TTC549 (cell line): ENCODE results near the gene CCDC177.

Source experiments
- FAIRE-seq: peaks from 2 replicates; lab custom pipeline; 2012; peaks lifted over from hg19 to GRCh38; lab: Jason Lieb, UNC

CCDC177 gene

GRCh38 chr14:69574263-69574953 is at the start of gene CCDC177:
Gene CCDC177, minus strand, starts transcription at chr14:69574871. Its CDS starts 1,249 bp downstream, at chr14:69573622.
- FAIRE-seq: no peak

GRCh38 chr14:69624136-69624535 is 49.5 kb upstream of the CCDC177 start:
- FAIRE-seq: no peak

- FAIRE-seq: no peak
These were observed 46.3 kb upstream of the CCDC177 start for GRCh38 chr14:69620981-69621380.

- no peak for FAIRE-seq
These were observed 45.5 kb upstream of the CCDC177 start for GRCh38 chr14:69620211-69620611.

GRCh38 chr14:69619012-69619411 is 44.3 kb upstream of the CCDC177 start:
- FAIRE-seq: no peak

GRCh38 chr14:69617796-69618195 is 43.1 kb upstream of the CCDC177 start:
- no peak for FAIRE-seq

GRCh38 chr14:69616408-69616773 is 41.7 kb upstream of the CCDC177 start:
- no peak for FAIRE-seq

- no peak for FAIRE-seq
These were observed 41.1 kb upstream of the CCDC177 start for GRCh38 chr14:69615496-69616407.

GRCh38 chr14:69615121-69615495 is 40.4 kb upstream of the CCDC177 start:
- FAIRE-seq: no peak

GRCh38 chr14:69614592-69614991 is 39.9 kb upstream of the CCDC177 start:
- FAIRE-seq: no peak

GRCh38 chr14:69613312-69614073 is 38.8 kb upstream of the CCDC177 start:
- no peak for FAIRE-seq

- FAIRE-seq: no peak
These were observed 38.1 kb upstream of the CCDC177 start for GRCh38 chr14:69612783-69613130.

GRCh38 chr14:69612014-69612782 is 37.5 kb upstream of the CCDC177 start:
- no peak for FAIRE-seq

GRCh38 chr14:69611172-69612013 is 36.7 kb upstream of the CCDC177 start, which contains the start of gene SUSD6:
Gene SUSD6, plus strand, starts transcription at chr14:69611596. Its CDS starts 46,997 bp downstream, at chr14:69658593.
- no peak for FAIRE-seq

GRCh38 chr14:69610874-69611171 is 36.2 kb upstream of the CCDC177 start:
- FAIRE-seq: no peak

GRCh38 chr14:69610020-69610873 is 35.6 kb upstream of the CCDC177 start:
- no peak for FAIRE-seq

GRCh38 chr14:69606258-69607184 is 31.9 kb upstream of the CCDC177 start:
- FAIRE-seq: no peak

GRCh38 chr14:69605738-69606137 is 31.1 kb upstream of the CCDC177 start:
- no peak for FAIRE-seq

GRCh38 chr14:69600304-69600891 is 25.7 kb upstream of the CCDC177 start:
- FAIRE-seq: no peak
